Erythroblast (primary cell): ENCODE data around the gene WWC1.

ENCODE experiments used
- GATA1 ChIP-seq: IDR thresholded peaks from 2 replicates; pipeline ENCODE4 v1.6.1; 2011; ENCODE audit warnings: low read depth, mild to moderate bottlenecking, control low read depth, low read length, moderate library complexity
- POLR2A ChIP-seq: IDR thresholded peaks from 2 replicates; pipeline ENCODE4 v1.6.1; 2011; ENCODE audit warnings: mild to moderate bottlenecking, low read length

DNA sequence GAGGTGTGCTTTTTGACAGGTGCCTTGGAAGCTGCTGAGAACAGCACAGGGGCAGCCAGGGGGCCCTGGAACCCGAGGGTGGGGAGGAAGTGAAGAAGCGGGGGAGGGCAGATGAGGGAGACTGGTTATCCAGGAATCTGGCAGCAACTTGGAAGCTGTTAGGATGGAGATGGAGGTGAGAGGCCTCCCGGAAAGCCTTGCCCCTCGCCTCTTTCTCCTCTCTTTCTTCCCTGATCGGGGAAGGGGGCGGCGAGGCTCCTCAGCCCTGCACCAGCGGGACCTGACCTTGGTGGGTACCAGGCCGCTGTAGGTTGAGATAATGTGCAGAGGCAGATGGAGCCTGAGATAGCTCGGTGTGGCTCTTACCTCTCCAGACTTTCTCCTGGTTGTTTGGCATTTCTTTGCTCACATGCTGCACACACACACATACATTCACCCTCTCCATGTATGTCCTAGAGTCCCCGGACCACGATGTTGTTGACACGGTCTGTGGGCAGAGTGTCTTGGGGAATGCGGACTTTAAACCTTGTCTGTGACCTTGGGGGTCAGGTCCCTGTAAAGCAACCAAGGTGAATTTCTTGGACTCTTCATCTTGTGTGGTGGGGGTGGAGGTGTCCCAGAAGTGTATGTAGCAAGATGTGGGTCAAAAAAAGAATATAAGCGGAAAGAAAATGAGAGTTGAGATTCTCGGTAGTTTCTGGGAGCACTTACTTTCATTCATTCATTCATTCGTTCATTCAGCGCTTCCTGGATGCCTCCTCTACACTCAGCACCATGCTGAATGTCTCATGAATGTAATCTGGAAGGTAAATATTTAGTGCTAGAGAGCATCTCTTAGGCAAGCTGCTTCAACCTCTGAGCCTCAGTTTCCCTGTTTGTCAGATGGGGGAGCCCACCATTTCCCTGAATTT is 1.6 kb downstream of the WWC1 start:
- no peak for TF ChIP-seq POLR2A
- no peak for TF ChIP-seq GATA1
